Adrenal gland (tissue), 12 donors: Measurements from ENCODE around the gene RBM44. TPM values are rescaled to one million over a fixed set of nuclear protein-coding genes. Genes with fewer than 3 reads are reported as not detected.

Experiments
- DNase-seq, 7 donors: peaks; one replicate each; pipeline ENCODE4 v3.0.0-alpha.2; 2019 to 2020
- H3K27ac ChIP-seq, 5 donors: fragments of 200-600 bp; sonication (generic) in 4 of 5; 1 replicate in 3 of 5; 2 replicates in 2 of 5; pipeline versions ENCODE4 v1.5.1 to v1.8.0; 2016 to 2020; ENCODE audit warnings: mild to moderate bottlenecking in 1 of 5
- H3K27me3 ChIP-seq: fragments of 200-600 bp; 2 replicates; pipeline ENCODE4 v1.8.0; 2021
- H3K36me3 ChIP-seq, 2 donors: fragments of 200-600 bp; replicated peaks in 1 of 2; 1 replicate in 1 of 2; 2 replicates in 1 of 2; pipeline versions ENCODE4 v1.5.1 to v1.8.0; 2018 to 2022
- H3K4me1 ChIP-seq, 2 donors: fragments of 200-600 bp; replicated peaks in 1 of 2; 1 replicate in 1 of 2; 2 replicates in 1 of 2; pipeline versions ENCODE4 v1.5.1 to v1.8.0; 2018 to 2021
- H3K4me3 ChIP-seq, 4 donors: fragments of 200-600 bp; sonication (generic) in 3 of 4; one replicate each; pipeline ENCODE4 v1.5.1; 2016 to 2018
- H3K9me3 ChIP-seq, 3 donors: fragments of 200-600 bp; sonication (generic) in 1 of 3; replicated peaks in 1 of 3; 1 replicate in 2 of 3; 2 replicates in 1 of 3; pipeline versions ENCODE4 v1.5.1 to v1.8.0; 2016 to 2021
- POLR2A ChIP-seq, 2 donors: fragments of 450-650 bp; IDR thresholded peaks; one replicate each; pipeline ENCODE4 v1.6.1; 2017; ENCODE audit warnings: antibody characterized with exemption in 2 of 2, mild to moderate bottlenecking in 2 of 2, moderate library complexity in 1 of 2
- WGBS, 4 donors: extraction: QIAGEN DNeasy Blood & Tissue Kit in 2 of 4; methylation state at CpG; one replicate each; pipeline versions ENCODE4 v1.1.5 to v1.1.7; 2013 to 2017; 5-methylcytosine and 5-hydroxymethylcytosine counted together
- intact Hi-C, 2 donors: fragments of 100-400 bp; cut with DNase I; formaldehyde crosslinking; loops; one replicate each; pipeline versions ENCODE4 v1.14.1 to v1.15.0; 2022 to 2023
- polyA plus RNA-seq, 3 donors: library from polyadenylated mRNA; stranded (reverse); fragments of 200-250 nt in 2 of 3; fragments of 350-450 nt in 1 of 3; fragmentation: Illumina TruSeq in 1 of 3; extraction: RNeasy Lipid Tissue Mini Kit (QIAGEN cat#74804) in 1 of 3; gene quantifications; one replicate each; pipeline ENCODE4 v1.2.3, GENCODE V29; 2013 to 2014
- total RNA-seq, 9 donors: library from RNA; depleted of rRNA in 4 of 9; stranded (reverse); fragments of >200 nt in 4 of 9; fragments of 120-200 nt in 1 of 9; fragmentation: NEBNext Ultra II Directional in 1 of 9; extraction: Animal tissue kit (Norgen Biotek cat#: 25700) in 1 of 9; gene quantifications; one replicate each; pipeline versions ENCODE4 v1.1.0 to v1.2.4, GENCODE V29; 2013 to 2023
- TF ChIP-seq, protein P1 (sequence below), 6 experiments: fragments of 450-650 bp in 4 of 6; fragments of 200-600 bp in 2 of 6; sonication (generic) in 1 of 6; IDR thresholded peaks; 1 replicate in 5 of 6; 2 replicates in 1 of 6; pipeline versions ENCODE4 v1.5.1 to v1.8.0; 2016 to 2021; ENCODE audit warnings: antibody characterized with exemption in 6 of 6, mild to moderate bottlenecking in 2 of 6, moderate library complexity in 1 of 6
- donor health status: healthy with polysubstance abuse.
- donor health status: Bipolar disorder and iron deficiency.
- donor health status: DM: yes; HTN: yes; CAD: no.
- donor health status: DM: no; HTN: no; CAD: no.
- donor health status: DM: no; HTN: no; CAD: no.
- donor health status: DM: yes; HTN: yes; CAD: no.

Gene RBM44
- total and polyA plus RNA-seq, 12 donors = 0.15 to 0.72 (median 0.30) TPM; not detected in 1

DNA sequence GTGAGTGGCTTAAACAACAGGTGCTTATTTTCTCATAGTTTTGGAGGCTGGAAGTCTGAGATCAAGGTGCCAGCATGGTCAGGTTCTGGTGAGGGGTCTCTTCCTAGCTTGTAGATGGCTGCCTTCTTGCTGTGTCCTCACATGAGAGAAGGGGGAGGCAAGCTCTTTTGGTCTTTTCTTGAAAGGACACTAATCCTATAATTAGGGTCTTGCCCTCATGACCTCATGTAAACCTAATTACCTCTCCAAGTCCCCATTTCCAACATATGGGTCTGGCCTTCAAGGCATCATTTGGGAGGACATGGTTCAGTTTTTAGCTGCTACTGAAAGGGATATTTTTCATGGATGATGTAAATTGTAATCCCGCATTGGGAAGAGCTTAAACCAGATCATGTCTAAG, 18.0 kb downstream of the RBM44 start:
- Histone ChIP-seq H3K4me1 (no peaks in the 10 kb centered on the region), H3K4me3 (no peak overlapping the region), H3K27me3 (no peaks in the 10 kb centered on the region), H3K9me3 (peaks cover 0 to 4% (median 0%) of the 10 kb centered on the region in 3 donors), H3K36me3 (no peaks in the 10 kb centered on the region), H3K27ac (no peak overlapping the region)
- 88 to 98% (median 95%) methylated on average over 1 of the region's 1 CpG for WGBS, 4 donors
- DNase-seq = no peak
- no peak for TF ChIP-seq POLR2A (IDR thresholded peaks at IDR 0.05)
- TF ChIP-seq, protein P1, sequence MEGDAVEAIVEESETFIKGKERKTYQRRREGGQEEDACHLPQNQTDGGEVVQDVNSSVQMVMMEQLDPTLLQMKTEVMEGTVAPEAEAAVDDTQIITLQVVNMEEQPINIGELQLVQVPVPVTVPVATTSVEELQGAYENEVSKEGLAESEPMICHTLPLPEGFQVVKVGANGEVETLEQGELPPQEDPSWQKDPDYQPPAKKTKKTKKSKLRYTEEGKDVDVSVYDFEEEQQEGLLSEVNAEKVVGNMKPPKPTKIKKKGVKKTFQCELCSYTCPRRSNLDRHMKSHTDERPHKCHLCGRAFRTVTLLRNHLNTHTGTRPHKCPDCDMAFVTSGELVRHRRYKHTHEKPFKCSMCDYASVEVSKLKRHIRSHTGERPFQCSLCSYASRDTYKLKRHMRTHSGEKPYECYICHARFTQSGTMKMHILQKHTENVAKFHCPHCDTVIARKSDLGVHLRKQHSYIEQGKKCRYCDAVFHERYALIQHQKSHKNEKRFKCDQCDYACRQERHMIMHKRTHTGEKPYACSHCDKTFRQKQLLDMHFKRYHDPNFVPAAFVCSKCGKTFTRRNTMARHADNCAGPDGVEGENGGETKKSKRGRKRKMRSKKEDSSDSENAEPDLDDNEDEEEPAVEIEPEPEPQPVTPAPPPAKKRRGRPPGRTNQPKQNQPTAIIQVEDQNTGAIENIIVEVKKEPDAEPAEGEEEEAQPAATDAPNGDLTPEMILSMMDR (IDR thresholded peaks at IDR 0.05) = no peak
- intact Hi-C loops = no loop called here

DNA sequence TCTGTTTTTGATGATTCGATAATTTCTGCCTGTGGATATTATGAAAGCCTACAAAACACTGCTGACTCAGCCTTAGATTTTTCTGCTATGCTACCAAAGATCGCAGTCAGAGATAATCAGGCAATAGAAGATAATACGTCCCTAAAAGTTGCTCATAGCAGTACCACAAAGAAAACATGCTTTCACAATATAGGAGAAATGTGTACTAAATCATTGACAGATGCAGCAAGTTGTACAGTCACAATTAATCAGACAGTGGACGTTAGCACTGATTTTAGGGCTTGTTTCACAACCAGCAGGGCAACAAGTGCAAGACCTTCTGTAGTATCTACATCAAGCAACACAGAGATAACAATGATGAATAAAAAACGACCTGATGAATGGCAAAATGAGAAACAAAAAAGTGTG, 19.5 kb downstream of the RBM44 start:
- WGBS, 4 donors = 18 to 25% (median 22%) methylated on average over 5 of the region's 5 CpGs
- H3K27me3 ChIP-seq = no peaks in the 10 kb centered on the region
- intact Hi-C loops = no loop called here
- no peak overlapping the region for H3K27ac ChIP-seq
- no peak overlapping the region for H3K4me3 ChIP-seq
- peak in 2 of 7 donors; percentile 32 to 46 for DNase-seq
- no peaks in the 10 kb centered on the region for H3K36me3 ChIP-seq
- peaks cover 0 to 4% (median 0%) of the 10 kb centered on the region in 3 donors for H3K9me3 ChIP-seq
- TF ChIP-seq, protein P1 (IDR thresholded peaks at IDR 0.05) = no peak
- TF ChIP-seq POLR2A (IDR thresholded peaks at IDR 0.05) = no peak
- H3K4me1 ChIP-seq = no peaks in the 10 kb centered on the region

DNA sequence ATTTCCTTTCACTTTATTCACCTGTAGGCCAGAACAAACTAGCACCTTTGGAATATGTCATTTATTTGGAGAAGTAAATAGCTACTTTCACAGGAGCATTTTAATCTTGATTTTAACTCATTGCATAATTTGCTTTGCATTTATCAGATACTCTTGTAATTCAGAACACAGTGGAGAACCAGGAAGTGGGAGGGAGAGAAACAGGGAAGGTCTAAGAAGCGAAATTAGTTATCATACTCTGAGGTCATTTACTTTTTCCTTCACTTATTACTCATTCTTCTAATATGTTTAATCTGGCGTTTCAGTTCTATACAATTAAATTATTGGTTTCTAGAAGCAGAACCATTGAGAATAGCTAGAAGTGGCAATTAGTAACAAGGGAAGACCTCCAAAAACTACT, 20.7 kb downstream of the RBM44 start:
- intact Hi-C loops = no loop called here
- Histone ChIP-seq H3K27ac (no peak overlapping the region), H3K4me1 (no peaks in the 10 kb centered on the region), H3K9me3 (peaks cover 0 to 4% (median 0%) of the 10 kb centered on the region in 3 donors), H3K4me3 (no peak overlapping the region), H3K36me3 (no peaks in the 10 kb centered on the region), H3K27me3 (no peaks in the 10 kb centered on the region)
- DNase-seq = no peak
- 64 to 80% (median 72%) methylated on average over 2 of the region's 2 CpGs for WGBS, 4 donors
- TF ChIP-seq, protein P1 (IDR thresholded peaks at IDR 0.05) = no peak
- no peak for TF ChIP-seq POLR2A (IDR thresholded peaks at IDR 0.05)

GRCh38 chr2:237820421-237820820, 21.8 kb downstream of the RBM44 start:
- Histone ChIP-seq H3K36me3 (no peaks in the 10 kb centered on the region), H3K27me3 (no peaks in the 10 kb centered on the region), H3K27ac (no peak overlapping the region), H3K4me3 (no peak overlapping the region), H3K9me3 (peaks cover 0 to 4% (median 0%) of the 10 kb centered on the region in 3 donors), H3K4me1 (no peaks in the 10 kb centered on the region)
- 87 to 94% (median 88%) methylated on average over 2 of the region's 2 CpGs for WGBS, 4 donors
- no peak for DNase-seq
- intact Hi-C loops = no loop called here
- TF ChIP-seq, protein P1 (IDR thresholded peaks at IDR 0.05) = no peak
- no peak for TF ChIP-seq POLR2A (IDR thresholded peaks at IDR 0.05)
